B cell (primary cell): ENCODE results near the gene TTC39C. TPM values are rescaled to one million over a fixed set of nuclear protein-coding genes. Genes with fewer than 3 reads are reported as not detected.
"Not testable (repeated sequence)": the region's sequence is repeated elsewhere in the genome, so short reads cannot be mapped to it uniquely, and the experiment has no call there.

ENCODE experiments used
- ATAC-seq: fragments of 200-7000 bp; cut with Tn5 transposase; one replicate; pipeline ENCODE4 v1.10.0; 2021; ENCODE audit warnings: low read depth, mild to moderate bottlenecking, moderate number of reproducible peaks, moderate library complexity
- CTCF ChIA-PET: fragments of 350-600 bp; sonication (Branson Sonifier 250); formaldehyde crosslinking; loops from one replicate; lab custom pipeline; 2021; ENCODE audit warnings: antibody characterized with exemption, inconsistent platforms; lab: Charles Lee
- POLR2A ChIA-PET: fragments of 350-600 bp; sonication (Branson Sonifier 250); formaldehyde crosslinking; loops from one replicate; lab custom pipeline; 2021; ENCODE audit warnings: antibody characterized with exemption; lab: Charles Lee
- DNase-seq: peaks from one replicate; pipeline ENCODE4 v3.0.0; 2013
- H2AFZ ChIP-seq: 2 replicates; pipeline ENCODE4 v1.6.1; 2012; ENCODE audit warnings: mild to moderate bottlenecking, low read depth, low read length; ENCODE audit not compliant: insufficient read depth, poor library complexity, severe bottlenecking
- H3K27ac ChIP-seq, 2 donors: 1 replicate in 1 of 2; 2 replicates in 1 of 2; pipeline ENCODE4 v1.5.1; 2012 to 2013; ENCODE audit warnings: low read length in 2 of 2, mild to moderate bottlenecking in 2 of 2, moderate library complexity in 1 of 2
- H3K27me3 ChIP-seq, 4 experiments: fragments of 200-600 bp in 1 of 4; sonication (generic) in 1 of 4; replicated peaks in 1 of 4; 1 replicate in 2 of 4; 2 replicates in 2 of 4; pipeline versions ENCODE4 v1.6.1 to v1.7.0; 2013 to 2016; ENCODE audit warnings: low read length in 3 of 4, mild to moderate bottlenecking in 2 of 4, mixed read lengths in 1 of 4, moderate library complexity in 1 of 4; ENCODE audit not compliant: insufficient read depth in 4 of 4, control insufficient read depth in 3 of 4; ENCODE audit errors: control extremely low read depth in 1 of 4
- H3K36me3 ChIP-seq, 2 experiments: replicated peaks in 1 of 2; 1 replicate in 1 of 2; 2 replicates in 1 of 2; pipeline versions ENCODE4 v1.6.1 to v1.7.1; 2013; ENCODE audit warnings: low read length in 1 of 2; ENCODE audit not compliant: insufficient read depth in 2 of 2, control insufficient read depth in 1 of 2; ENCODE audit errors: control extremely low read depth in 1 of 2, extremely low read depth in 1 of 2
- H3K4me1 ChIP-seq, 2 donors: fragments of 200-600 bp in 1 of 2; sonication (generic) in 1 of 2; 1 replicate in 1 of 2; 2 replicates in 1 of 2; pipeline versions ENCODE4 v1.5.1 to v1.6.1; 2013 to 2017; ENCODE audit warnings: low read length in 2 of 2; ENCODE audit not compliant: control insufficient read depth in 2 of 2, insufficient read depth in 2 of 2
- H3K4me2 ChIP-seq: replicated peaks from 2 replicates; pipeline ENCODE3; 2012; ENCODE audit warnings: mild to moderate bottlenecking, low read depth, low read length; ENCODE audit not compliant: poor library complexity, severe bottlenecking
- H3K4me3 ChIP-seq, 5 experiments: fragments of 200-600 bp in 1 of 5; sonication (generic) in 1 of 5; 1 replicate in 3 of 5; 2 replicates in 2 of 5; pipeline versions ENCODE4 v1.5.1 to v1.7.0; 2011 to 2016; ENCODE audit warnings: low read length in 4 of 5, mild to moderate bottlenecking in 4 of 5, low read depth in 2 of 5, control low read depth in 1 of 5, moderate library complexity in 1 of 5; ENCODE audit not compliant: insufficient read depth in 1 of 5; ENCODE audit errors: control extremely low read depth in 1 of 5, extremely low read depth in 1 of 5
- H3K79me2 ChIP-seq: fragments of 200-600 bp; sonication (generic); one replicate; pipeline ENCODE4 v1.6.0; 2016; ENCODE audit warnings: low read length; ENCODE audit not compliant: control insufficient read depth, insufficient read depth
- H3K9ac ChIP-seq: fragments of 200-600 bp; sonication (generic); 2 replicates; pipeline ENCODE4 v1.6.1; 2017; ENCODE audit warnings: mild to moderate bottlenecking, low read length, moderate library complexity
- H3K9me3 ChIP-seq, 3 donors: one replicate each; pipeline versions ENCODE4 v1.6.1 to v1.7.1; 2013; ENCODE audit warnings: low read length in 2 of 3; ENCODE audit not compliant: control insufficient read depth in 2 of 3, insufficient read depth in 1 of 3; ENCODE audit errors: control extremely low read depth in 1 of 3
- H4K20me1 ChIP-seq: 2 replicates; pipeline ENCODE4 v1.6.0; 2012; ENCODE audit warnings: mild to moderate bottlenecking, low read length; ENCODE audit not compliant: insufficient read depth, control insufficient read depth, poor library complexity, severe bottlenecking
- H3K27ac Mint-ChIP-seq: one replicate; pipeline ENCODE4 v1.8.0; 2021; ENCODE audit warnings: mixed read lengths
- H3K27me3 Mint-ChIP-seq: one replicate; pipeline ENCODE4 v1.8.0; 2021; ENCODE audit warnings: mixed read lengths
- H3K4me1 Mint-ChIP-seq: one replicate; pipeline ENCODE4 v1.8.0; 2021; ENCODE audit warnings: mixed read lengths
- H3K4me3 Mint-ChIP-seq: one replicate; pipeline ENCODE4 v1.8.0; 2021; ENCODE audit warnings: mixed read lengths
- H3K9me3 Mint-ChIP-seq: one replicate; pipeline ENCODE4 v1.8.0; 2022; ENCODE audit warnings: mixed read lengths; ENCODE audit not compliant: insufficient read depth
- CTCF ChIP-seq: fragments of 200-600 bp; IDR thresholded peaks from one replicate; pipeline ENCODE4 v1.8.0; 2022; ENCODE audit warnings: antibody characterized with exemption, mild to moderate bottlenecking
- EZH2 ChIP-seq: IDR thresholded peaks from 2 replicates; pipeline ENCODE4 v1.6.1; 2012; ENCODE audit warnings: borderline replicate concordance, low read depth, mild to moderate bottlenecking, moderate library complexity, low read length; ENCODE audit not compliant: insufficient read depth, poor library complexity, severe bottlenecking
- WGBS: methylation state at CpG from one replicate; pipeline ENCODE4 v1.1.5; 2013; ENCODE audit warnings: missing lambda C conversion rate; ENCODE audit not compliant: insufficient coverage; 5-methylcytosine and 5-hydroxymethylcytosine counted together
- intact Hi-C: fragments of 100-400 bp; cut with micrococcal nuclease; formaldehyde crosslinking; loops from one replicate; pipeline ENCODE4 v1.10.0; 2022
- polyA plus RNA-seq: library from polyadenylated mRNA; depleted of rRNA; stranded (reverse); fragments of >200 nt; gene quantifications from 2 replicates; pipeline ENCODE4 v1.2.3, GENCODE V29; 2012
- total RNA-seq, 2 donors: library from RNA; stranded (reverse); fragments of 120-200 nt in 1 of 2; gene quantifications; 1 replicate in 1 of 2; 2 replicates in 1 of 2; pipeline versions ENCODE4 v1.2.3 to v1.2.4, GENCODE V29; 2013 to 2022

Gene TTC39C
- total and polyA plus RNA-seq, 2 donors (not counting 1 experiment from before 2014, with no cell fraction given), result 22.3 to 44.3 TPM

GRCh38 chr18:24140697-24141096, 126.1 kb downstream of the TTC39C start:
- ChIA-PET POLR2A (interaction anchor here (0.6 kb wide), 1 partner anchor 93 kb away, joined by 5 read pairs; no protein-coding TSS in a partner anchor), CTCF (interaction anchor here (0.9 kb wide), 1 partner anchor 21 kb away, joined by 3 read pairs; no protein-coding TSS in a partner anchor)
- Mint-ChIP-seq H3K4me1 (peaks cover 16% of the 10 kb centered on the region), H3K4me3 (peak overlapping the region; percentile 8), H3K27ac (no peak overlapping the region), H3K27me3 (peaks cover 7% of the 10 kb centered on the region), H3K9me3 (no peaks in the 10 kb centered on the region)
- Histone ChIP-seq H4K20me1 (no peaks in the 10 kb centered on the region), H3K27ac (no peak overlapping the region), H3K9me3 (peaks cover 0 to 13% (median 0%) of the 10 kb centered on the region in 3 donors), H3K27me3 (peaks cover 0 to 13% (median 0%) of the 10 kb centered on the region in 4 experiments), H3K4me3 (no peak overlapping the region), H2AFZ (no peak overlapping the region), H3K4me2 (no peak overlapping the region), H3K9ac (no peak overlapping the region), H3K79me2 (no peaks in the 10 kb centered on the region), H3K4me1 (peaks cover 10 to 19% of the 10 kb centered on the region in 2 donors), H3K36me3 (no peaks in the 10 kb centered on the region)
- intact Hi-C loops, result no loop called here
- ATAC-seq (no peak), DNase-seq (no peak)
- TF ChIP-seq EZH2 (no peak), CTCF (no peak)
- 100% methylated on average over 2 of the region's 2 CpGs for WGBS

GRCh38 chr18:24142376-24142775, 127.8 kb downstream of the TTC39C start:
- H3K4me3 ChIP-seq, result no peak overlapping the region
- H2AFZ ChIP-seq, result no peak overlapping the region
- no peak overlapping the region for H3K9ac ChIP-seq
- peaks cover 10 to 19% of the 10 kb centered on the region in 2 donors for H3K4me1 ChIP-seq
- peaks cover 0 to 13% (median 0%) of the 10 kb centered on the region in 3 donors for H3K9me3 ChIP-seq
- H3K4me2 ChIP-seq, result no peak overlapping the region
- no peaks in the 10 kb centered on the region for H4K20me1 ChIP-seq
- no peak for DNase-seq
- intact Hi-C loops, result no loop called here
- POLR2A ChIA-PET, result no interaction called here
- H3K27ac ChIP-seq, result no peak overlapping the region
- peaks cover 0 to 13% (median 0%) of the 10 kb centered on the region in 4 experiments for H3K27me3 ChIP-seq
- no peak for TF ChIP-seq CTCF
- TF ChIP-seq EZH2, result no peak
- no peak overlapping the region for H3K27ac Mint-ChIP-seq
- no peaks in the 10 kb centered on the region for H3K36me3 ChIP-seq
- no peaks in the 10 kb centered on the region for H3K79me2 ChIP-seq
- no peak for ATAC-seq
- H3K9me3 Mint-ChIP-seq, result no peaks in the 10 kb centered on the region
- peaks cover 16% of the 10 kb centered on the region for H3K4me1 Mint-ChIP-seq
- H3K27me3 Mint-ChIP-seq, result peaks cover 7% of the 10 kb centered on the region
- H3K4me3 Mint-ChIP-seq, result no peak overlapping the region
- CTCF ChIA-PET, result no interaction called here

GRCh38 chr18:24149591-24149990, 135.0 kb downstream of the TTC39C start:
- H2AFZ ChIP-seq, H3K4me2 ChIP-seq, H3K4me3 ChIP-seq, DNase-seq, H3K27me3 ChIP-seq, H3K27me3 Mint-ChIP-seq, H3K4me1 Mint-ChIP-seq, H3K4me3 Mint-ChIP-seq, POLR2A ChIA-PET, ATAC-seq, H3K79me2 ChIP-seq, intact Hi-C loops, H3K9ac ChIP-seq, H3K36me3 ChIP-seq, H3K27ac ChIP-seq, H3K4me1 ChIP-seq, CTCF ChIA-PET, H3K27ac Mint-ChIP-seq, H3K9me3 ChIP-seq, H3K9me3 Mint-ChIP-seq, H4K20me1 ChIP-seq: not testable (repeated sequence)
- 95% methylated on average over 26 of the region's 28 CpGs for WGBS
